ENCODE data around the gene ATP6V1C2. TPM values are rescaled to one million over a fixed set of nuclear protein-coding genes. Genes with fewer than 3 reads are reported as not detected.

ATP6V1C2 gene
- total and polyA plus RNA-seq, 2 experiments from 2014 or later: 0.14 to 2.1 TPM

DNA sequence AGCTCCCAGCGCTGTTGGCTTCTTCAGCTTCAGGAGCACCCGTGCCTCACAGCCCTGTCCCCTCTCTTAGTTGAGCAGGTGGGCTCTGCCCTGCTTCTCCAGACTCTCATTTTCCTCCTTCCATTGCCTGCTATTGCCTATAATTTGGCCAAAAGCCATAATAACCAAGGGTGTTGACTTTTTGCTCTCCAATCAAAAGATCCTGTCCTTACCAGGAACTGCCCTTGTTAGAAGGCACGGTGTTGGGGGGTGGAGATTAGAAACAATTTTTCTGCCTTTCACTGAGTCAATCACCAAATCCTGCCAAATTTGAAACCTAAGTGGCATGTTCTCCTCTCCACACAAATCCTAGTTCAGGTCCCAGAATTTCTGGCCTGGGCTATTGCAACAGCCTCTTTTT is 107.9 kb downstream of the ATP6V1C2 start:
- no peaks in the 10 kb centered on the region for H3K9me2 ChIP-seq (ENCODE audit: insufficient read depth)
- no peak overlapping the region for H2AFZ ChIP-seq
- Mint-ChIP-seq H3K4me3 (no peak overlapping the region), H3K4me1 (peaks cover 17% of the 10 kb centered on the region), H3K27me3 (ENCODE audit: insufficient read depth, low read depth, poor library complexity) (peaks cover 16% of the 10 kb centered on the region), H3K27ac (no peak overlapping the region), H3K9me3 (no peaks in the 10 kb centered on the region), H3K36me3 (ENCODE audit: low read depth) (no peaks in the 10 kb centered on the region)
- TF ChIP-seq, protein P1, sequence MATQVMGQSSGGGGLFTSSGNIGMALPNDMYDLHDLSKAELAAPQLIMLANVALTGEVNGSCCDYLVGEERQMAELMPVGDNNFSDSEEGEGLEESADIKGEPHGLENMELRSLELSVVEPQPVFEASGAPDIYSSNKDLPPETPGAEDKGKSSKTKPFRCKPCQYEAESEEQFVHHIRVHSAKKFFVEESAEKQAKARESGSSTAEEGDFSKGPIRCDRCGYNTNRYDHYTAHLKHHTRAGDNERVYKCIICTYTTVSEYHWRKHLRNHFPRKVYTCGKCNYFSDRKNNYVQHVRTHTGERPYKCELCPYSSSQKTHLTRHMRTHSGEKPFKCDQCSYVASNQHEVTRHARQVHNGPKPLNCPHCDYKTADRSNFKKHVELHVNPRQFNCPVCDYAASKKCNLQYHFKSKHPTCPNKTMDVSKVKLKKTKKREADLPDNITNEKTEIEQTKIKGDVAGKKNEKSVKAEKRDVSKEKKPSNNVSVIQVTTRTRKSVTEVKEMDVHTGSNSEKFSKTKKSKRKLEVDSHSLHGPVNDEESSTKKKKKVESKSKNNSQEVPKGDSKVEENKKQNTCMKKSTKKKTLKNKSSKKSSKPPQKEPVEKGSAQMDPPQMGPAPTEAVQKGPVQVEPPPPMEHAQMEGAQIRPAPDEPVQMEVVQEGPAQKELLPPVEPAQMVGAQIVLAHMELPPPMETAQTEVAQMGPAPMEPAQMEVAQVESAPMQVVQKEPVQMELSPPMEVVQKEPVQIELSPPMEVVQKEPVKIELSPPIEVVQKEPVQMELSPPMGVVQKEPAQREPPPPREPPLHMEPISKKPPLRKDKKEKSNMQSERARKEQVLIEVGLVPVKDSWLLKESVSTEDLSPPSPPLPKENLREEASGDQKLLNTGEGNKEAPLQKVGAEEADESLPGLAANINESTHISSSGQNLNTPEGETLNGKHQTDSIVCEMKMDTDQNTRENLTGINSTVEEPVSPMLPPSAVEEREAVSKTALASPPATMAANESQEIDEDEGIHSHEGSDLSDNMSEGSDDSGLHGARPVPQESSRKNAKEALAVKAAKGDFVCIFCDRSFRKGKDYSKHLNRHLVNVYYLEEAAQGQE (IDR thresholded peaks at IDR 0.05; ENCODE audit: unreplicated experiment): no peak
- no peak for TF ChIP-seq POLR2AphosphoS5 (IDR thresholded peaks at IDR 0.05; ENCODE audit: low read depth)
- TF ChIP-seq, protein P2, sequence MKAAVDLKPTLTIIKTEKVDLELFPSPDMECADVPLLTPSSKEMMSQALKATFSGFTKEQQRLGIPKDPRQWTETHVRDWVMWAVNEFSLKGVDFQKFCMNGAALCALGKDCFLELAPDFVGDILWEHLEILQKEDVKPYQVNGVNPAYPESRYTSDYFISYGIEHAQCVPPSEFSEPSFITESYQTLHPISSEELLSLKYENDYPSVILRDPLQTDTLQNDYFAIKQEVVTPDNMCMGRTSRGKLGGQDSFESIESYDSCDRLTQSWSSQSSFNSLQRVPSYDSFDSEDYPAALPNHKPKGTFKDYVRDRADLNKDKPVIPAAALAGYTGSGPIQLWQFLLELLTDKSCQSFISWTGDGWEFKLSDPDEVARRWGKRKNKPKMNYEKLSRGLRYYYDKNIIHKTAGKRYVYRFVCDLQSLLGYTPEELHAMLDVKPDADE (IDR thresholded peaks at IDR 0.05): no peak
- H3K4me2 ChIP-seq: no peak overlapping the region
- H3K4me3 ChIP-seq: no peak overlapping the region
- H3F3A ChIP-seq (replicated peaks; ENCODE audit: low read depth): no peaks in the 10 kb centered on the region
- H3K79me2 ChIP-seq (replicated peaks; ENCODE audit: insufficient read depth): no peaks in the 10 kb centered on the region
- H3K4me1 ChIP-seq (ENCODE audit: insufficient read depth): peaks cover 8% of the 10 kb centered on the region; the same call in 1 of the 2 replicates
- H4K20me1 ChIP-seq (replicated peaks; ENCODE audit: insufficient read depth): no peaks in the 10 kb centered on the region
- no peaks in the 10 kb centered on the region for H3K36me3 ChIP-seq (ENCODE audit: insufficient read depth)
- ATAC-seq: no peak
- no peaks in the 10 kb centered on the region for H3K27me3 ChIP-seq (ENCODE audit: insufficient read depth)
- DNase-seq (ENCODE audit: low spot score): no peak
- H3K27ac ChIP-seq (ENCODE audit: low read depth): no peak overlapping the region

DNA sequence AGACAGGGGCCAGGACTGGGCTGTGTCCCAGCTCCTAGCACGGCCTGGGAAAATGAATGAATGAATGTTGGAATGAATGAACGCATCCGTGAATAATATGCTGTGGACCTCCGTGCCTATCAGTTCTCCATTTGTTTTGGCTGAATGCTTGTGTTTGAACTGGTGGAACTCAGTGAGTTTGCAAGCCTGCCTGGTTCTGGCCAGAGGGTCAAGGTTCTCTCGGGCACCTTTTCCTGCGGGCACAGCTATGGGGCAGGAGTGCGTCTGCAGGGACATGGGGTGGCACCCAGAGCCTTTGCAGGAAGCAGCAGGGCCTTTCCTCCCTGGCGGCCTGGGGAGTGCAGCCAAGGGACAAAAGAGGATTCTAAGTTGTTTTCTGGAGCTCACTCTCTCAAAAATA is 108.8 kb downstream of the ATP6V1C2 start:
- Histone ChIP-seq H3F3A (replicated peaks; ENCODE audit: low read depth) (no peaks in the 10 kb centered on the region), H3K4me3 (no peak overlapping the region), H3K9me2 (ENCODE audit: insufficient read depth) (no peaks in the 10 kb centered on the region), H3K36me3 (ENCODE audit: insufficient read depth) (no peaks in the 10 kb centered on the region), H4K20me1 (replicated peaks; ENCODE audit: insufficient read depth) (no peaks in the 10 kb centered on the region), H3K4me2 (no peak overlapping the region), H3K79me2 (replicated peaks; ENCODE audit: insufficient read depth) (no peaks in the 10 kb centered on the region), H3K27me3 (ENCODE audit: insufficient read depth) (no peaks in the 10 kb centered on the region), H2AFZ (no peak overlapping the region), H3K27ac (ENCODE audit: low read depth) (no peak overlapping the region), H3K4me1 (ENCODE audit: insufficient read depth) (peaks cover 8% of the 10 kb centered on the region; the same call in 1 of the 2 replicates)
- Mint-ChIP-seq H3K27me3 (ENCODE audit: insufficient read depth, low read depth, poor library complexity) (peaks cover 16% of the 10 kb centered on the region), H3K9me3 (no peaks in the 10 kb centered on the region), H3K4me1 (peaks cover 17% of the 10 kb centered on the region), H3K36me3 (ENCODE audit: low read depth) (no peaks in the 10 kb centered on the region), H3K4me3 (no peak overlapping the region), H3K27ac (no peak overlapping the region)
- TF ChIP-seq ZNF114 (CRISPR knock-in tag; IDR thresholded peaks at IDR 0.05): no peak
- no peak for TF ChIP-seq NANOG (IDR thresholded peaks at IDR 0.05; ENCODE audit: borderline replicate concordance)
- no peak for TF ChIP-seq STAT1 (IDR thresholded peaks at IDR 0.05; ENCODE audit: unreplicated experiment)
- TF ChIP-seq, protein P1 (IDR thresholded peaks at IDR 0.05; ENCODE audit: unreplicated experiment): no peak
- TF ChIP-seq EZH2phosphoT487 (IDR thresholded peaks at IDR 0.05; ENCODE audit: unreplicated experiment): no peak
- DNase-seq (ENCODE audit: low spot score) (no peak), ATAC-seq (no peak)
